GM12878 (cell line): ENCODE measurements around the gene C6orf62. TPM values are rescaled to one million over a fixed set of nuclear protein-coding genes. Genes with fewer than 3 reads are reported as not detected.
"Not testable (repeated sequence)": the region's sequence is repeated elsewhere in the genome, so short reads cannot be mapped to it uniquely, and the experiment has no call there.

Experiments used
- ATAC-seq: fragments of 200-7000 bp; cut with Tn5 transposase; 3 replicates; pipeline ENCODE4 v1.9.1; 2020; ENCODE audit warnings: mild to moderate bottlenecking, moderate library complexity
- BruUV-seq: library from RNA; stranded (reverse); fragments of 400-500 nt; replicated peaks from 2 replicates; lab custom pipeline; 2021; lab: Mats Ljungman, UMichigan
- CTCF ChIA-PET: fragments of 300-600 bp; sonication (Branson Sonifier 250); formaldehyde crosslinking; extraction: SDS; loops from one replicate; lab custom pipeline; 2021; ENCODE audit warnings: inconsistent platforms; lab: Yijun Ruan, JAX
- POLR2A ChIA-PET: fragments of 350-600 bp; formaldehyde crosslinking; extraction: SDS; loops from one replicate; lab custom pipeline; 2021; ENCODE audit warnings: inconsistent platforms; lab: Charles Lee
- RAD21 ChIA-PET: fragments of 300-600 bp; sonication (Branson Sonifier 250); formaldehyde crosslinking; loops from one replicate; lab custom pipeline; 2023; ENCODE audit warnings: antibody characterized with exemption; ENCODE audit not compliant: unreplicated experiment; lab: Charles Lee
- SMC1A ChIA-PET: fragments of 300-600 bp; sonication (Branson Sonifier 250); formaldehyde crosslinking; loops from one replicate; lab custom pipeline; 2023; ENCODE audit not compliant: unreplicated experiment, uncharacterized antibody; lab: Charles Lee
- DNase-seq: peaks from one replicate; pipeline ENCODE4 v3.0.0-alpha.2; 2011; ENCODE audit warnings: low read depth, low spot score
- FAIRE-seq: peaks from 3 replicates; lab custom pipeline; 2011; peaks lifted over from hg19 to GRCh38; lab: Jason Lieb, UNC
- H2AFZ ChIP-seq: 2 replicates; pipeline ENCODE4 v1.6.0; 2011; ENCODE audit warnings: low read depth, low read length, control low read depth; ENCODE audit not compliant: control insufficient read depth
- H3K27ac ChIP-seq: 2 replicates; pipeline ENCODE4 v1.5.1; 2011; ENCODE audit warnings: control low read depth; ENCODE audit not compliant: control insufficient read depth, insufficient read depth
- H3K27me3 ChIP-seq, 2 experiments: replicated peaks in 1 of 2; 2 replicates each; pipeline versions ENCODE4 v1.6.0 to v1.6.1; 2011; ENCODE audit warnings: low read length in 1 of 2; ENCODE audit not compliant: control insufficient read depth in 2 of 2, insufficient read depth in 2 of 2
- H3K36me3 ChIP-seq, 2 experiments: 2 replicates each; pipeline ENCODE4 v1.5.1; 2011; ENCODE audit warnings: low read length in 1 of 2; ENCODE audit not compliant: control insufficient read depth in 2 of 2, insufficient read depth in 2 of 2
- H3K4me1 ChIP-seq: 2 replicates; pipeline ENCODE4 v1.6.1; 2011; ENCODE audit warnings: mild to moderate bottlenecking, low read length, moderate library complexity, mixed read lengths; ENCODE audit not compliant: control insufficient read depth, insufficient read depth
- H3K4me2 ChIP-seq: 2 replicates; pipeline ENCODE4 v1.6.0; 2011; ENCODE audit warnings: control low read depth; ENCODE audit not compliant: control insufficient read depth, insufficient read depth
- H3K4me3 ChIP-seq: fragments of 200-600 bp; sonication (generic); 2 replicates; pipeline ENCODE4 v1.5.1; 2016
- H3K79me2 ChIP-seq: 2 replicates; pipeline ENCODE4 v1.6.0; 2011; ENCODE audit warnings: low read length; ENCODE audit not compliant: control insufficient read depth, insufficient read depth
- H3K9ac ChIP-seq: 2 replicates; pipeline ENCODE4 v1.8.0; 2011; ENCODE audit warnings: low read length, control low read depth, mixed read lengths; ENCODE audit not compliant: control insufficient read depth, insufficient read depth
- H3K9me3 ChIP-seq: replicated peaks from 3 replicates; pipeline ENCODE4 v1.5.1; 2011; ENCODE audit warnings: mild to moderate bottlenecking, low read length; ENCODE audit not compliant: control insufficient read depth, insufficient read depth
- H4K20me1 ChIP-seq: 2 replicates; pipeline ENCODE4 v1.6.0; 2011; ENCODE audit not compliant: control insufficient read depth, insufficient read depth
- CEBPB ChIP-seq, 2 experiments: fragments of 150-350 bp in 1 of 2; IDR thresholded peaks; 2 replicates each; pipeline ENCODE4 v1.6.1; 2012 to 2014; ENCODE audit warnings: low read depth in 2 of 2, low read length in 2 of 2, borderline replicate concordance in 1 of 2, inconsistent platforms in 1 of 2
- KLF5 ChIP-seq: fragments of 450-650 bp; IDR thresholded peaks from 2 replicates; pipeline ENCODE4 v1.6.1; 2014; ENCODE audit warnings: mild to moderate bottlenecking; ENCODE audit not compliant: partially characterized antibody
- RFX5 ChIP-seq: IDR thresholded peaks from 2 replicates; pipeline ENCODE4 v1.6.1; 2011; ENCODE audit warnings: low read depth, low read length, improper control_type of control experiment
- SMAD1 ChIP-seq: fragments of 450-650 bp; IDR thresholded peaks from 2 replicates; pipeline ENCODE4 v1.6.1; 2018; ENCODE audit warnings: mild to moderate bottlenecking, low read depth; ENCODE audit not compliant: partially characterized antibody
- SRF ChIP-seq, 2 experiments: IDR thresholded peaks; 2 replicates each; pipeline ENCODE4 v1.6.1; 2011; ENCODE audit warnings: low read depth in 2 of 2, low read length in 2 of 2, mild to moderate bottlenecking in 1 of 2, moderate library complexity in 1 of 2
- YY1 ChIP-seq: IDR thresholded peaks from 2 replicates; pipeline ENCODE4 v1.6.1; 2011; ENCODE audit warnings: low read depth, mild to moderate bottlenecking, low read length
- WGBS: methylation state at CpG from one replicate; pipeline ENCODE4 v1.1.6; 2016; ENCODE audit warnings: low lambda C conversion rate; ENCODE audit not compliant: insufficient replicate concordance, insufficient coverage; ENCODE audit errors: missing lambda C conversion rate; 5-methylcytosine and 5-hydroxymethylcytosine counted together
- in situ Hi-C: fragments of 300-500 bp; cut with MboI; formaldehyde crosslinking; loops from 9 replicates; pipeline ENCODE4 v1.14.3; 2018; ENCODE audit warnings: mixed read lengths
- intact Hi-C: fragments of 100-400 bp; cut with micrococcal nuclease; formaldehyde crosslinking; loops from one replicate; pipeline ENCODE4 v1.14.2; 2022; ENCODE audit not compliant: unreplicated experiment
- polyA plus RNA-seq, 11 experiments: library from polyadenylated mRNA; depleted of rRNA in 4 of 11; unstranded in 6 of 11; stranded (reverse) in 5 of 11; fragments of >200 nt; fragmentation: Nextera tagmentation in 4 of 11; fragmentation: Illumina TruSeq in 1 of 11; extraction: Ambion mirVana in 4 of 11; extraction: Trizol in 1 of 11; gene quantifications; 1 replicate in 1 of 11; 2 replicates in 10 of 11; pipeline versions ENCODE4 v1.2.1 to v1.2.3, GENCODE V29; 2011 to 2016; ENCODE audit warnings: inconsistent platforms in 2 of 11, missing spikeins in 2 of 11, low read depth in 1 of 11
- total RNA-seq, 4 experiments: library from RNA; depleted of rRNA in 3 of 4; stranded (reverse); fragments of >200 nt in 3 of 4; fragmentation: Illumina TruSeq in 1 of 4; extraction: Trizol in 1 of 4; gene quantifications; 2 replicates each; pipeline versions ENCODE4 v1.2.1 to v1.2.3, GENCODE V29; 2013 to 2021
- TF ChIP-seq, protein P1 (sequence below): IDR thresholded peaks from 2 replicates; pipeline ENCODE4 v1.6.1; 2012; ENCODE audit warnings: low read length, inconsistent platforms
- TF ChIP-seq, protein P2 (sequence below): fragments of 450-650 bp; IDR thresholded peaks from 2 replicates; pipeline ENCODE4 v1.6.1; 2016; ENCODE audit warnings: mild to moderate bottlenecking

C6orf62 gene
- total and polyA plus RNA-seq, 10 of the 15 experiments (the other 5 are each of a cell fraction or from before 2014, with no cell fraction given), result 55.6 to 565 (median 126) TPM

DNA sequence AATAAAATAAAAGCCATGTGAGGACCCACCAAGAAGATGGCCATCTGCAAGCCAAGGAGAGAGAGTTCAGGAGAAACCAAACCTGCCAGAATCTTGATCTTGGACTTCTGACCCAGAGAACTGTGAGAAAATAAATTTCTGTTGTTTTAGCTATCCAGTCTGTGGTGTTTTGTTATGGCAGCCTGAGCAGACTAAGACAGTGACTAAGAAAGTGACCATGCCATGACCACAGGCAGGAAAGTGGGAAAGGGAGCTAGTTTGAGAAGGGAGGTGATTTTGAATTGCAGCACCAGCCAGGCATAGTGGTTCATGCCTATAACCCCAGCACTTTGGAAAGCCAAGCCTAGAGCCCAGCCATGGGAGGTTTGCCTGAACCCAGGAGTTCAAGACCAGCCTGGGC, 21.9 kb upstream of the C6orf62 start (continued):
- TF ChIP-seq, protein P1, sequence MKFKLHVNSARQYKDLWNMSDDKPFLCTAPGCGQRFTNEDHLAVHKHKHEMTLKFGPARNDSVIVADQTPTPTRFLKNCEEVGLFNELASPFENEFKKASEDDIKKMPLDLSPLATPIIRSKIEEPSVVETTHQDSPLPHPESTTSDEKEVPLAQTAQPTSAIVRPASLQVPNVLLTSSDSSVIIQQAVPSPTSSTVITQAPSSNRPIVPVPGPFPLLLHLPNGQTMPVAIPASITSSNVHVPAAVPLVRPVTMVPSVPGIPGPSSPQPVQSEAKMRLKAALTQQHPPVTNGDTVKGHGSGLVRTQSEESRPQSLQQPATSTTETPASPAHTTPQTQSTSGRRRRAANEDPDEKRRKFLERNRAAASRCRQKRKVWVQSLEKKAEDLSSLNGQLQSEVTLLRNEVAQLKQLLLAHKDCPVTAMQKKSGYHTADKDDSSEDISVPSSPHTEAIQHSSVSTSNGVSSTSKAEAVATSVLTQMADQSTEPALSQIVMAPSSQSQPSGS, result no peak
- TF ChIP-seq SMAD1 (no peak), YY1 (no peak), CEBPB (IDR thresholded peaks at IDR 0.05; ENCODE audit: borderline replicate concordance in 1 of 2, low read depth in 2 of 2, low read length in 2 of 2) (no peak), SRF (IDR thresholded peaks at IDR 0.05; ENCODE audit: low read depth in 2 of 2, low read length in 2 of 2) (no peak)
- TF ChIP-seq, protein P2, sequence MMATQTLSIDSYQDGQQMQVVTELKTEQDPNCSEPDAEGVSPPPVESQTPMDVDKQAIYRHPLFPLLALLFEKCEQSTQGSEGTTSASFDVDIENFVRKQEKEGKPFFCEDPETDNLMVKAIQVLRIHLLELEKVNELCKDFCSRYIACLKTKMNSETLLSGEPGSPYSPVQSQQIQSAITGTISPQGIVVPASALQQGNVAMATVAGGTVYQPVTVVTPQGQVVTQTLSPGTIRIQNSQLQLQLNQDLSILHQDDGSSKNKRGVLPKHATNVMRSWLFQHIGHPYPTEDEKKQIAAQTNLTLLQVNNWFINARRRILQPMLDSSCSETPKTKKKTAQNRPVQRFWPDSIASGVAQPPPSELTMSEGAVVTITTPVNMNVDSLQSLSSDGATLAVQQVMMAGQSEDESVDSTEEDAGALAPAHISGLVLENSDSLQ, result no peak

DNA sequence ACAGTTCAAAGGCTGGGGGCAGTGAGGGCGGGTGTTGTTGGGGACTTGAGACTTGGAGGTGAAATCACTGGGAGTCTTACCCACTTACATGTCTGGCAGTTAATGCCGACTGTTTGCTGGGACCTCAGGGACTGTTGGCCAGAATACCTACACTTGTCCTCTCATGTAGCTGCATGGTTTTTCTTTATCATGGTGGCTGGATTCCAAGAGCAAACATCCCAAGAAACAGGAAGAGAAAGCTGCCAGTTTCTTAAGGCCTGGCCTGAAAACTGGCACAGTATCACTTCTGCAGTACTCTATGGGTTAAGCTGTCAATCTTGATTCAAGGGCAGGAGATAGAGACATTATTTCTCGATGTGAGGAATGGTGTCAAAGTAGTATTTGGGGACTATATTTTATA, 19.8 kb upstream of the C6orf62 start:
- Histone ChIP-seq H3K9ac (no peak overlapping the region), H4K20me1 (no peaks in the 10 kb centered on the region), H3K79me2 (no peaks in the 10 kb centered on the region), H3K4me2 (no peak overlapping the region), H3K9me3 (no peaks in the 10 kb centered on the region), H3K27me3 (no peaks in the 10 kb centered on the region), H3K27ac (no peak overlapping the region), H3K4me3 (no peak overlapping the region), H3K4me1 (peaks cover 16% of the 10 kb centered on the region), H2AFZ (no peak overlapping the region), H3K36me3 (no peaks in the 10 kb centered on the region)
- CTCF ChIA-PET, result interaction anchor here (0.8 to 1.3 kb wide), 2 partner anchors 23 to 155 kb away, joined by 3 read pairs; no protein-coding TSS in a partner anchor
- POLR2A ChIA-PET, result interaction anchor here (0.6 to 1.4 kb wide), 3 partner anchors 17 to 90 kb away, joined by 3 to 7 read pairs (median 3); no protein-coding TSS in a partner anchor
- FAIRE-seq (no peak), DNase-seq (no peak), ATAC-seq (no peak)
- in situ Hi-C loops (no loop called here), intact Hi-C loops (no loop called here)
- TF ChIP-seq, protein P2, result peak; percentile 30; the same call in 1 of the 2 replicates
- TF ChIP-seq SMAD1 (no peak), KLF5 (no peak), RFX5 (no peak)
- RAD21 ChIA-PET, result no interaction called here
- 66% methylated on average over 3 of the region's 3 CpGs for WGBS
- no TSS peak for BruUV-seq
- SMC1A ChIA-PET, result interaction anchor here (1.1 to 1.8 kb wide), 6 partner anchors 9 to 38 kb away, joined by 3 to 7 read pairs (median 4); no protein-coding TSS in a partner anchor

DNA sequence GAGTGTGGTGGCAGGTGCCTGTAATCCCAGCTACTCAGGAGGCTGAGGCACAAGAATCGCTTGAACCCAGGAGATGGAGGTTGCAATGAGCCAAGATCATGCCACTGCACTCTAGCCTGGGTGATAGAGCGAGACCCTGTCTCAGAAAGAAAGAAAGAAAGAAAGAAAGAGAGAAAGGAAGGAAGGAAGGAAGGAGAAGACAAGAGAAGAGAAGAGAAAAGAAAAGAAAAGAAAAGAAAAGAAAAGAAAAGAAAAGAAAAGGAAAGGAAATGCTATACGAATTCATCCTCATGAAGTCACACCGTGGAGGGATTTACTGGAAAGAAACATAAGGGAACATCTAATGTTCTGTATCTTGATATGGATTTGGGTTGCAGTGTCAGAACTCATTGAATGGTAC, 15.8 kb upstream of the C6orf62 start:
- FAIRE-seq, ATAC-seq, H3K27ac ChIP-seq, intact Hi-C loops, H3K9ac ChIP-seq, H3K4me2 ChIP-seq, H3K79me2 ChIP-seq, H4K20me1 ChIP-seq, H3K4me1 ChIP-seq, H3K4me3 ChIP-seq, H3K27me3 ChIP-seq, CTCF ChIA-PET, in situ Hi-C loops, BruUV-seq, RAD21 ChIA-PET, H2AFZ ChIP-seq, DNase-seq, H3K36me3 ChIP-seq: not testable (repeated sequence)
- 45% methylated on average over 4 of the region's 4 CpGs for WGBS
- ChIA-PET SMC1A (interaction anchor here (0.7 to 1.7 kb wide), 3 partner anchors 13 to 131 kb away, joined by 3 to 5 read pairs (median 3); no protein-coding TSS in a partner anchor), POLR2A (interaction anchor here (1.0 kb wide), 1 partner anchor 13 kb away, joined by 4 read pairs; no protein-coding TSS in a partner anchor)
- H3K9me3 ChIP-seq, result peaks cover 10% of the 10 kb centered on the region; the same call in 2 of the 3 replicates
